ENCODE measurements around the gene ZNF438. TPM values are rescaled to one million over a fixed set of nuclear protein-coding genes. Genes with fewer than 3 reads are reported as not detected.

Gene ZNF438
- total RNA-seq, 4 donors from 2014 or later = 10.3 to 14.6 (median 13.6) TPM

DNA sequence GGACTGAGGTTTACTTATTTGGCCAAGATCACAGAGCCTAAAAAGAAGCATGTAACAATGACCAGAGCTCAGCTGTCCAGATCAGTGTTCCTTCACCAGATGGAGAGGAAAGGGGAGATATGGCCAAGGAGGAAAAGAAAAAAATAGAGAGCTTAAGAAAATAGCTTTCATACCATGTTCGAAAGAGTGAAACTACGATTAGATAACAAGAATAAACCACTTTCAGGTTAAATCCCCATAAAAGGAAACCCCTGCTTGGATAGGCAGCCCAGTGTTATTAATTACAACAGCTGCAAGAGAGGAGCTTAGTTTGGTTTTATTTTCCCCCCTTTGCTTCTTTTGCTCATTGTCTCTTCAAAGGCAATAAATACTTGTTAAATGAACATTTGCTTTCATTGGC is 160.8 kb downstream of the ZNF438 start:
- H3K27ac ChIP-seq = no peak overlapping the region
- ATAC-seq = no peak
- H3K9me3 ChIP-seq = no peaks in the 10 kb centered on the region

DNA sequence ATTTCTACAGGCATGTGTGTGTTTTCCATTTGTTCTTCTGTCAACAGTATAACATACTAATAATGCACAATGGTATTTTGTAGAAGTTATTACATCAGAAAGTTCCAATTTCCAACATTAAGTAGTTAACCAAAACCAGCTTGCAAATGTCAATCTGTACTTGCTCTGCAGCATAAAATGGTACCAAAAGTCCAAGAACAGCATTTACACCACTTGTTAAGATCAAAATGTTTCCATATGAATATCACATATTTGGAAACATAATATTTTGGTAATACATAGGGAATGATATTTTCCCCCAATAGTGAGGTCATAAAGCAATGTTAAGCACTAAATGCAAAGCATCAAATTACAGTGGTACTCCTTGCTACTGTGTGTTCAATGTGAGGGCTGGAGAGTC is 162.1 kb downstream of the ZNF438 start:
- no peaks in the 10 kb centered on the region for H3K27me3 ChIP-seq
- no peak overlapping the region for H3K27ac ChIP-seq
- no peak overlapping the region for H3K4me3 ChIP-seq
- TF ChIP-seq EP300 (IDR thresholded peaks at IDR 0.05) (no peak), POLR2A (IDR thresholded peaks at IDR 0.05) (no peak), POLR2AphosphoS5 (IDR thresholded peaks at IDR 0.05) (no peak)
- TF ChIP-seq, protein P1, sequence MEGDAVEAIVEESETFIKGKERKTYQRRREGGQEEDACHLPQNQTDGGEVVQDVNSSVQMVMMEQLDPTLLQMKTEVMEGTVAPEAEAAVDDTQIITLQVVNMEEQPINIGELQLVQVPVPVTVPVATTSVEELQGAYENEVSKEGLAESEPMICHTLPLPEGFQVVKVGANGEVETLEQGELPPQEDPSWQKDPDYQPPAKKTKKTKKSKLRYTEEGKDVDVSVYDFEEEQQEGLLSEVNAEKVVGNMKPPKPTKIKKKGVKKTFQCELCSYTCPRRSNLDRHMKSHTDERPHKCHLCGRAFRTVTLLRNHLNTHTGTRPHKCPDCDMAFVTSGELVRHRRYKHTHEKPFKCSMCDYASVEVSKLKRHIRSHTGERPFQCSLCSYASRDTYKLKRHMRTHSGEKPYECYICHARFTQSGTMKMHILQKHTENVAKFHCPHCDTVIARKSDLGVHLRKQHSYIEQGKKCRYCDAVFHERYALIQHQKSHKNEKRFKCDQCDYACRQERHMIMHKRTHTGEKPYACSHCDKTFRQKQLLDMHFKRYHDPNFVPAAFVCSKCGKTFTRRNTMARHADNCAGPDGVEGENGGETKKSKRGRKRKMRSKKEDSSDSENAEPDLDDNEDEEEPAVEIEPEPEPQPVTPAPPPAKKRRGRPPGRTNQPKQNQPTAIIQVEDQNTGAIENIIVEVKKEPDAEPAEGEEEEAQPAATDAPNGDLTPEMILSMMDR (IDR thresholded peaks at IDR 0.05) = no peak
- H3K36me3 ChIP-seq = no peaks in the 10 kb centered on the region
- peaks cover 0 to 6% (median 0%) of the 10 kb centered on the region in 3 donors for H3K4me1 ChIP-seq
- no peak for ATAC-seq
- H3K9me3 ChIP-seq = no peaks in the 10 kb centered on the region

More for the DNA sequence above, 160.8 kb downstream of the ZNF438 start:
- Histone ChIP-seq H3K36me3 (peaks cover 0 to 11% of the 10 kb centered on the region in 2 donors), H3K27me3 (no peaks in the 10 kb centered on the region), H3K4me1 (peaks cover 0 to 6% (median 0%) of the 10 kb centered on the region in 3 donors), H3K4me3 (no peak overlapping the region)
- TF ChIP-seq EP300 (IDR thresholded peaks at IDR 0.05) (no peak), POLR2A (IDR thresholded peaks at IDR 0.05) (no peak), POLR2AphosphoS5 (IDR thresholded peaks at IDR 0.05) (no peak)
- TF ChIP-seq, protein P1 (IDR thresholded peaks at IDR 0.05) = no peak
- WGBS, 2 donors (ENCODE audit: low coverage in 1 of 2) = 31 to 70% methylated on average over 2 of the region's 2 CpGs

DNA sequence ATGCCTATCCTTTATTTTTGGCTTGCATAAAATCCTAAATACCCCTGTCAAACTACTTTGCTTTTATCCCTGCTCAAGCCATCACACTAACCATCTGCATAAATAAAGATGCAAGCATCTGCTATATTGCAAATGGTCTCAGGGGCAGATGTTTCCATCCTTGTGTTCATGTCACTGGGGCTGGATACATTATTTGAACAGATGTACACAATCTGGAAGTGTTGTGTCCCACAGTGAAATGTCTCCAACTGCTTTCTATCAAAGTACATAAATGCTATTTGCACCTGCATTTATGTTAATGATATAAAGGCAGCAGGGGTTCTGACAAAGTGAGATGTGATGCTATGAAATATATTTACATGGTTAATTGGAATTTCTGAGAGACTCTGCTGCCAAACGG is 163.1 kb downstream of the ZNF438 start:
- Histone ChIP-seq H3K9me3 (no peaks in the 10 kb centered on the region), H3K4me3 (no peak overlapping the region), H3K36me3 (no peaks in the 10 kb centered on the region), H3K4me1 (peaks cover 0 to 9% (median 0%) of the 10 kb centered on the region in 3 donors), H3K27ac (no peak overlapping the region), H3K27me3 (no peaks in the 10 kb centered on the region)
- WGBS, 2 donors (ENCODE audit: low coverage in 1 of 2) = 20 to 80% methylated on average over 1 of the region's 1 CpG
- TF ChIP-seq POLR2A (IDR thresholded peaks at IDR 0.05) (no peak), POLR2AphosphoS5 (IDR thresholded peaks at IDR 0.05) (no peak), EP300 (IDR thresholded peaks at IDR 0.05) (no peak)
- TF ChIP-seq, protein P1 (IDR thresholded peaks at IDR 0.05) = no peak
- ATAC-seq = no peak

DNA sequence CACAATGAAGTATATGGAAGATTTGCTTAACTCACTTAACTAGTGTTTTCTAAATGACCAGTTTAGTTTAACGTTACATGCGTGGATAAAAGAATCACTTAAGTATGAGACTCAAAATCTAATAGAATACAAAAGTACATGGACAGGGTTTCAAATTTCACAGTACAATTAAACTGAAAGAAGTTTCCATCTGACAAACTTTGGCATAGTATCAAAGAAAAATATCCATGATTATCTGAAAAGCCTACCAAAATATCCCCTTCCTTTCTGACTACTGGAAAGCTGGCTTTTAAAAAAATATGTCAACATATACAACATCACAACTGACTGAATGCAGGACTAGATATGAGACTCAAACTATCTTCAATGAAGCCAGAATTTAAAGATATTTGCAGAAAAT is 164.8 kb downstream of the ZNF438 start:
- H3K27me3 ChIP-seq = no peaks in the 10 kb centered on the region
- 91 to 100% methylated on average over 2 of the region's 2 CpGs for WGBS, 2 donors (ENCODE audit: low coverage in 1 of 2)

More for the DNA sequence above, 164.8 kb downstream of the ZNF438 start:
- Histone ChIP-seq H3K9me3 (no peaks in the 10 kb centered on the region), H3K27ac (no peak overlapping the region), H3K36me3 (no peaks in the 10 kb centered on the region), H3K4me1 (peaks cover 0 to 9% (median 0%) of the 10 kb centered on the region in 3 donors), H3K4me3 (no peak overlapping the region)
- TF ChIP-seq EP300 (IDR thresholded peaks at IDR 0.05) = no peak
- TF ChIP-seq, protein P1 (IDR thresholded peaks at IDR 0.05) = no peak
- TF ChIP-seq POLR2A (IDR thresholded peaks at IDR 0.05) = no peak
- no peak for TF ChIP-seq POLR2AphosphoS5 (IDR thresholded peaks at IDR 0.05)
- ATAC-seq = no peak
